Naive B cell (primary cell): ENCODE data around the gene PHACTR1. TPM values are rescaled to one million over a fixed set of nuclear protein-coding genes. Genes with fewer than 3 reads are reported as not detected.

ENCODE experiments used
- ATAC-seq, 2 donors: fragments of 150-1000 bp; cut with Tn5 transposase; 2 replicates each; pipeline ENCODE4 v1.10.0; 2021; ENCODE audit warnings: low read depth in 2 of 2, mild to moderate bottlenecking in 2 of 2, moderate library complexity in 2 of 2
- DNase-seq: peaks from one replicate; pipeline ENCODE4 v3.0.0; 2022
- H3K27ac Mint-ChIP-seq, 6 donors: one replicate each; pipeline ENCODE4 v1.8.0; 2020 to 2022; ENCODE audit warnings: mild to moderate bottlenecking in 6 of 6, mixed read lengths in 6 of 6, moderate library complexity in 5 of 6, inconsistent platforms in 2 of 6
- H3K27me3 Mint-ChIP-seq, 3 donors: one replicate each; pipeline ENCODE4 v1.8.0; 2021 to 2022; ENCODE audit warnings: mixed read lengths in 3 of 3, mild to moderate bottlenecking in 1 of 3
- H3K36me3 Mint-ChIP-seq, 2 donors: one replicate each; pipeline ENCODE4 v1.8.0; 2020 to 2022; ENCODE audit warnings: mixed read lengths in 2 of 2, inconsistent platforms in 1 of 2, mild to moderate bottlenecking in 1 of 2
- H3K4me1 Mint-ChIP-seq, 3 donors: one replicate each; pipeline ENCODE4 v1.8.0; 2020 to 2022; ENCODE audit warnings: mixed read lengths in 3 of 3, inconsistent platforms in 1 of 3, mild to moderate bottlenecking in 1 of 3, moderate library complexity in 1 of 3
- H3K4me3 Mint-ChIP-seq, 8 donors: one replicate each; pipeline ENCODE4 v1.8.0; 2020 to 2022; ENCODE audit warnings: mild to moderate bottlenecking in 8 of 8, mixed read lengths in 8 of 8, moderate library complexity in 8 of 8, inconsistent platforms in 2 of 8
- H3K9me3 Mint-ChIP-seq, 7 donors: one replicate each; pipeline ENCODE4 v1.8.0; 2020 to 2022; ENCODE audit warnings: mixed read lengths in 7 of 7, mild to moderate bottlenecking in 5 of 7, inconsistent platforms in 2 of 7, moderate library complexity in 1 of 7
- polyA plus RNA-seq, 6 donors: library from polyadenylated mRNA; unstranded; fragments of 300-500 nt; fragmentation: Illumina TruSeq; gene quantifications; one replicate each; pipeline ENCODE4 v1.2.3, GENCODE V29; 2021; ENCODE audit warnings: low read depth in 6 of 6

PHACTR1 gene
- polyA plus RNA-seq, 6 donors from 2014 or later, result 61.4 to 110 (median 75.1) TPM

GRCh38 chr6:13272131-13273046 is 555.8 kb downstream of the PHACTR1 start:
- ATAC-seq (peak; percentile 73 to 75), DNase-seq (peak; percentile 91)
- Mint-ChIP-seq H3K36me3 (peaks cover 7 to 8% of the 10 kb centered on the region in 2 donors), H3K4me3 (peak overlapping the region; percentile 84 to 100 (median 98)), H3K27ac (peak overlapping the region; percentile 97 to 100 (median 99)), H3K9me3 (no peaks in the 10 kb centered on the region), H3K27me3 (no peaks in the 10 kb centered on the region), H3K4me1 (peaks cover 63 to 79% (median 71%) of the 10 kb centered on the region in 3 donors)

- DNase-seq (no peak), ATAC-seq (no peak)
- no peaks in the 10 kb centered on the region for H3K9me3 Mint-ChIP-seq
- H3K27me3 Mint-ChIP-seq, result no peaks in the 10 kb centered on the region
- peak overlapping the region; percentile 84 to 100 (median 98) for H3K4me3 Mint-ChIP-seq
- peak overlapping the region; percentile 97 to 100 (median 99) for H3K27ac Mint-ChIP-seq
- H3K4me1 Mint-ChIP-seq, result peaks cover 69 to 79% (median 71%) of the 10 kb centered on the region in 3 donors
- H3K36me3 Mint-ChIP-seq, result peaks cover 8 to 10% of the 10 kb centered on the region in 2 donors
These were observed 556.8 kb downstream of the PHACTR1 start for GRCh38 chr6:13273202-13273930.

- H3K4me1 Mint-ChIP-seq, result peaks cover 66 to 77% (median 67%) of the 10 kb centered on the region in 3 donors
- no peaks in the 10 kb centered on the region for H3K9me3 Mint-ChIP-seq
These were observed 557.6 kb downstream of the PHACTR1 start for GRCh38 chr6:13273931-13274706.

GRCh38 chr6:13274707-13275434 is 558.3 kb downstream of the PHACTR1 start:
- H3K27ac Mint-ChIP-seq, result peak overlapping the region; percentile 97 to 100 (median 99)
- H3K36me3 Mint-ChIP-seq, result peaks cover 10 to 15% of the 10 kb centered on the region in 2 donors
- DNase-seq, result no peak
- H3K27me3 Mint-ChIP-seq, result no peaks in the 10 kb centered on the region
- no peak for ATAC-seq
- H3K9me3 Mint-ChIP-seq, result no peaks in the 10 kb centered on the region
- peaks cover 61 to 77% (median 64%) of the 10 kb centered on the region in 3 donors for H3K4me1 Mint-ChIP-seq
- peak overlapping the region; percentile 84 to 100 (median 98) for H3K4me3 Mint-ChIP-seq

More at GRCh38 chr6:13273931-13274706, 557.6 kb downstream of the PHACTR1 start:
- H3K36me3 Mint-ChIP-seq, result peaks cover 10 to 14% of the 10 kb centered on the region in 2 donors
- peak; percentile 75 to 76 for ATAC-seq
- peak overlapping the region; percentile 97 to 100 (median 99) for H3K27ac Mint-ChIP-seq
- no peaks in the 10 kb centered on the region for H3K27me3 Mint-ChIP-seq
- H3K4me3 Mint-ChIP-seq, result peak overlapping the region; percentile 84 to 100 (median 98)
- peak; percentile 90 for DNase-seq

- Mint-ChIP-seq H3K9me3 (no peaks in the 10 kb centered on the region), H3K27ac (peak overlapping the region; percentile 97 to 100 (median 99)), H3K36me3 (peaks cover 10 to 15% of the 10 kb centered on the region in 2 donors), H3K4me3 (peak overlapping the region; percentile 84 to 100 (median 98)), H3K27me3 (no peaks in the 10 kb centered on the region), H3K4me1 (peaks cover 61 to 77% (median 64%) of the 10 kb centered on the region in 3 donors)
- DNase-seq (no peak), ATAC-seq (no peak)
These were observed 558.9 kb downstream of the PHACTR1 start for GRCh38 chr6:13275435-13275989.

GRCh38 chr6:13277231-13277630 is 560.7 kb downstream of the PHACTR1 start:
- peaks cover 17 to 20% of the 10 kb centered on the region in 2 donors for H3K36me3 Mint-ChIP-seq
- no peaks in the 10 kb centered on the region for H3K27me3 Mint-ChIP-seq
- peak overlapping the region; percentile 64 to 97 (median 96) for H3K27ac Mint-ChIP-seq
- H3K9me3 Mint-ChIP-seq, result no peaks in the 10 kb centered on the region
- DNase-seq, result no peak
- peak overlapping the region; percentile 38 to 100 (median 70) for H3K4me3 Mint-ChIP-seq
- ATAC-seq, result no peak
- H3K4me1 Mint-ChIP-seq, result peaks cover 53 to 74% (median 63%) of the 10 kb centered on the region in 3 donors

- Mint-ChIP-seq H3K4me1 (peaks cover 54 to 77% (median 65%) of the 10 kb centered on the region in 3 donors), H3K4me3 (peak overlapping the region; percentile 20 to 100 (median 64))
- peak; percentile 24 to 29 for ATAC-seq
These were observed 561.6 kb downstream of the PHACTR1 start for GRCh38 chr6:13278164-13278563.

GRCh38 chr6:13278991-13279390 is 562.4 kb downstream of the PHACTR1 start:
- ATAC-seq (no peak), DNase-seq (no peak)
- Mint-ChIP-seq H3K4me1 (peaks cover 59 to 85% (median 73%) of the 10 kb centered on the region in 3 donors), H3K4me3 (peak overlapping the region in 2 of 8 donors; percentile 50 to 66), H3K36me3 (peaks cover 29 to 36% of the 10 kb centered on the region in 2 donors), H3K27ac (peak overlapping the region; percentile 32 to 97 (median 96)), H3K9me3 (no peaks in the 10 kb centered on the region), H3K27me3 (no peaks in the 10 kb centered on the region)

More at GRCh38 chr6:13278164-13278563, 561.6 kb downstream of the PHACTR1 start:
- Mint-ChIP-seq H3K36me3 (peaks cover 21 to 27% of the 10 kb centered on the region in 2 donors), H3K9me3 (no peaks in the 10 kb centered on the region), H3K27ac (peak overlapping the region; percentile 86 to 97 (median 96)), H3K27me3 (no peaks in the 10 kb centered on the region)
- DNase-seq, result peak; percentile 61

- DNase-seq (no peak), ATAC-seq (peak; percentile 68 to 81)
- Mint-ChIP-seq H3K4me3 (peak overlapping the region in 6 of 8 donors; percentile 15 to 78 (median 69)), H3K4me1 (peaks cover 62 to 89% (median 79%) of the 10 kb centered on the region in 3 donors), H3K27ac (peak overlapping the region; percentile 76 to 97 (median 94)), H3K36me3 (peaks cover 34 to 37% of the 10 kb centered on the region in 2 donors), H3K9me3 (no peaks in the 10 kb centered on the region), H3K27me3 (no peaks in the 10 kb centered on the region)
These were observed 563.7 kb downstream of the PHACTR1 start for GRCh38 chr6:13280254-13280653.

- H3K9me3 Mint-ChIP-seq, result peaks cover 0 to 5% (median 0%) of the 10 kb centered on the region in 7 donors
- DNase-seq, result no peak
- no peaks in the 10 kb centered on the region for H3K27me3 Mint-ChIP-seq
- ATAC-seq, result no peak
- peaks cover 45 to 47% of the 10 kb centered on the region in 2 donors for H3K36me3 Mint-ChIP-seq
- H3K4me1 Mint-ChIP-seq, result peaks cover 63 to 91% (median 80%) of the 10 kb centered on the region in 3 donors
- no peak overlapping the region for H3K4me3 Mint-ChIP-seq
- H3K27ac Mint-ChIP-seq, result peak overlapping the region in 2 of 6 donors; percentile 56 to 97
These were observed 565.1 kb downstream of the PHACTR1 start for GRCh38 chr6:13281686-13282085.

- ATAC-seq (no peak), DNase-seq (no peak)
- Mint-ChIP-seq H3K4me3 (no peak overlapping the region), H3K36me3 (peaks cover 37 to 47% of the 10 kb centered on the region in 2 donors), H3K27me3 (no peaks in the 10 kb centered on the region), H3K27ac (peak overlapping the region in 4 of 6 donors; percentile 7 to 97 (median 51)), H3K9me3 (peaks cover 0 to 12% (median 0%) of the 10 kb centered on the region in 7 donors), H3K4me1 (peaks cover 57 to 91% (median 79%) of the 10 kb centered on the region in 3 donors)
These were observed 566.0 kb downstream of the PHACTR1 start for GRCh38 chr6:13282393-13283069.
